SK-N-SH (cell line): ENCODE data around the gene ROR2. TPM values are rescaled to one million over a fixed set of nuclear protein-coding genes. Genes with fewer than 3 reads are reported as not detected.

Source experiments
- CTCF ChIA-PET: fragments of 300-600, 350-600 bp; formaldehyde crosslinking; extraction: SDS; loops from one replicate; lab custom pipeline; 2021; lab: Yijun Ruan, JAX
- POLR2A ChIA-PET: fragments of 350-600 bp; sonication (Branson Sonifier 250); formaldehyde crosslinking; extraction: SDS; loops from one replicate; lab custom pipeline; 2020; ENCODE audit warnings: antibody characterized with exemption, inconsistent platforms; lab: Yijun Ruan, JAX
- DNase-seq: peaks from one replicate; pipeline ENCODE4 v3.0.0; 2012
- H2AFZ ChIP-seq: fragments of 200-600 bp; sonication (generic); 2 replicates; pipeline ENCODE4 v1.8.1; 2016; ENCODE audit warnings: antibody characterized with exemption, mild to moderate bottlenecking, low read depth
- H3F3A ChIP-seq: fragments of 200-600 bp; sonication (generic); replicated peaks from 2 replicates; pipeline ENCODE3; 2016; ENCODE audit warnings: antibody characterized with exemption, mild to moderate bottlenecking; ENCODE audit not compliant: insufficient read depth
- H3K27ac ChIP-seq, 2 experiments: fragments of 200-500 bp in 1 of 2; fragments of 200-600 bp in 1 of 2; sonication (Bioruptor generic) in 1 of 2; sonication (generic), shearing (Covaris generic) in 1 of 2; 2 replicates each; pipeline versions ENCODE4 v1.5.1 to v1.6.1; 2014 to 2016; ENCODE audit warnings: low read depth in 2 of 2, inconsistent platforms in 1 of 2, low read length in 1 of 2, mild to moderate bottlenecking in 1 of 2, mixed read lengths in 1 of 2
- H3K27me3 ChIP-seq: fragments of 200-600 bp; sonication (generic), shearing (Covaris generic); 2 replicates; pipeline ENCODE4 v1.6.1; 2016; ENCODE audit warnings: mixed run types; ENCODE audit not compliant: insufficient read depth
- H3K36me3 ChIP-seq, 2 experiments: fragments of 200-500 bp in 1 of 2; fragments of 200-600 bp in 1 of 2; sonication (Bioruptor generic) in 1 of 2; sonication (generic) in 1 of 2; replicated peaks in 1 of 2; 2 replicates each; pipeline versions ENCODE3 to v1.5.1; 2014 to 2016; ENCODE audit warnings: low read length in 1 of 2, mild to moderate bottlenecking in 1 of 2; ENCODE audit not compliant: insufficient read depth in 2 of 2, control insufficient read depth in 1 of 2
- H3K4me1 ChIP-seq, 2 experiments: fragments of 200-500 bp in 1 of 2; fragments of 200-600 bp in 1 of 2; sonication (Bioruptor generic) in 1 of 2; sonication (generic), shearing (Covaris generic) in 1 of 2; 2 replicates each; pipeline versions ENCODE4 v1.5.1 to v1.6.1; 2014 to 2016; ENCODE audit warnings: low read depth in 1 of 2, low read length in 1 of 2, mixed run types in 1 of 2; ENCODE audit not compliant: insufficient read depth in 2 of 2, control insufficient read depth in 1 of 2
- H3K4me2 ChIP-seq: fragments of 200-600 bp; sonication (generic), shearing (Covaris generic); 2 replicates; pipeline ENCODE4 v1.6.1; 2017; ENCODE audit warnings: mixed run types
- H3K4me3 ChIP-seq, 2 experiments: fragments of 200-500 bp in 1 of 2; fragments of 200-600 bp in 1 of 2; sonication (Bioruptor generic) in 1 of 2; sonication (generic), shearing (Covaris generic) in 1 of 2; 2 replicates each; pipeline versions ENCODE4 v1.5.1 to v1.8.1; 2014 to 2016; ENCODE audit warnings: low read depth in 2 of 2, inconsistent platforms in 1 of 2, low read length in 1 of 2, mild to moderate bottlenecking in 1 of 2, mixed read lengths in 1 of 2, moderate library complexity in 1 of 2
- H3K79me2 ChIP-seq: fragments of 200-600 bp; sonication (generic); 2 replicates; pipeline ENCODE4 v1.8.1; 2017; ENCODE audit warnings: mild to moderate bottlenecking; ENCODE audit not compliant: insufficient read depth
- H3K9ac ChIP-seq: fragments of 200-600 bp; sonication (generic); 2 replicates; pipeline ENCODE4 v1.6.1; 2017; ENCODE audit warnings: mixed run types
- H3K9me2 ChIP-seq: fragments of 200-600 bp; sonication (generic); 2 replicates; pipeline ENCODE4 v1.6.1; 2017; ENCODE audit warnings: mixed run types
- H3K9me3 ChIP-seq: fragments of 200-600 bp; sonication (generic); 2 replicates; pipeline ENCODE4 v1.6.1; 2017; ENCODE audit warnings: mixed run types, mild to moderate bottlenecking, moderate library complexity
- H4K20me1 ChIP-seq: fragments of 200-600 bp; sonication (generic); 2 replicates; pipeline ENCODE4 v1.6.1; 2017; ENCODE audit warnings: mild to moderate bottlenecking, mixed run types; ENCODE audit not compliant: insufficient read depth
- CTCF ChIP-seq: fragments of 200-600 bp; sonication (generic); IDR thresholded peaks from 2 replicates; pipeline ENCODE4 v1.6.1; 2017; ENCODE audit warnings: antibody characterized with exemption, mild to moderate bottlenecking, moderate library complexity
- ELF1 ChIP-seq: IDR thresholded peaks from 2 replicates; pipeline ENCODE4 v1.4.0; 2012
- EP300 ChIP-seq, 2 experiments: IDR thresholded peaks; 2 replicates each; pipeline versions ENCODE4 v1.4.0 to v1.6.1; 2012; ENCODE audit warnings: borderline replicate concordance in 1 of 2, low read depth in 1 of 2, low read length in 1 of 2
- EZH2phosphoT487 ChIP-seq: fragments of 200-600 bp; sonication (generic); IDR thresholded peaks from 2 replicates; pipeline ENCODE4 v1.6.1; 2017; ENCODE audit warnings: low read depth, mixed run types, mild to moderate bottlenecking, antibody characterized with exemption, moderate library complexity, borderline replicate concordance
- FOXJ3 ChIP-seq: sonication (generic); formaldehyde crosslinking; IDR thresholded peaks from 2 replicates; pipeline ENCODE4 v1.5.1; 2020; ENCODE audit warnings: mild to moderate bottlenecking, missing genetic modification reagents
- GABPA ChIP-seq: IDR thresholded peaks from 2 replicates; pipeline ENCODE4 v1.4.0; 2012; ENCODE audit warnings: low read depth, mild to moderate bottlenecking
- JUND ChIP-seq: IDR thresholded peaks from 2 replicates; pipeline ENCODE4 v1.4.0; 2012
- MAX ChIP-seq: IDR thresholded peaks from 2 replicates; pipeline ENCODE4 v1.4.0; 2012; ENCODE audit warnings: low read depth
- NFIC ChIP-seq: IDR thresholded peaks from 2 replicates; pipeline ENCODE4 v1.4.0; 2012; ENCODE audit warnings: borderline replicate concordance
- PBX3 ChIP-seq: IDR thresholded peaks from 2 replicates; pipeline ENCODE4; 2012
- POLR2AphosphoS5 ChIP-seq: IDR thresholded peaks from 2 replicates; pipeline ENCODE4 v1.6.1; 2012; ENCODE audit warnings: low read depth, low read length
- RCOR1 ChIP-seq: fragments of 150-350 bp; IDR thresholded peaks from 2 replicates; pipeline ENCODE4 v1.6.1; 2017; ENCODE audit warnings: antibody characterized with exemption, low read length
- RFX5 ChIP-seq: IDR thresholded peaks from 2 replicates; pipeline ENCODE4 v1.6.1; 2012; ENCODE audit warnings: mild to moderate bottlenecking, improper control_type of control experiment, low read length
- RXRA ChIP-seq: IDR thresholded peaks from 2 replicates; pipeline ENCODE4 v1.4.0; 2012; ENCODE audit warnings: low read depth, mild to moderate bottlenecking, borderline replicate concordance
- SMC3 ChIP-seq: IDR thresholded peaks from 2 replicates; pipeline ENCODE4 v1.6.1; 2012; ENCODE audit warnings: low read depth, low read length, improper control_type of control experiment
- TAF1 ChIP-seq: IDR thresholded peaks from 2 replicates; pipeline ENCODE4 v1.6.1; 2012; ENCODE audit warnings: low read depth, mild to moderate bottlenecking, low read length, moderate library complexity, borderline replicate concordance
- USF1 ChIP-seq: IDR thresholded peaks from 2 replicates; pipeline ENCODE4 v1.4.0; 2012; ENCODE audit warnings: low read depth, borderline replicate concordance
- USF2 ChIP-seq: fragments of 150-350 bp; IDR thresholded peaks from 2 replicates; pipeline ENCODE4 v1.6.1; 2017; ENCODE audit warnings: antibody characterized with exemption, low read length, low read depth, borderline replicate concordance
- YY1 ChIP-seq: IDR thresholded peaks from 2 replicates; pipeline ENCODE4 v1.4.0; 2012; ENCODE audit warnings: low read depth, mild to moderate bottlenecking
- ZBTB33 ChIP-seq: IDR thresholded peaks from 2 replicates; pipeline ENCODE4 v1.4.0; 2012; ENCODE audit warnings: low read depth, borderline replicate concordance
- WGBS: methylation state at CpG from one replicate; pipeline ENCODE4 v1.1.6; 2017; ENCODE audit warnings: low lambda C conversion rate; 5-methylcytosine and 5-hydroxymethylcytosine counted together
- polyA plus RNA-seq, 3 experiments: library from polyadenylated mRNA; depleted of rRNA; stranded (reverse); fragments of >200 nt; gene quantifications; 2 replicates each; pipeline ENCODE4 v1.2.3, GENCODE V29; 2012

The ROR2 gene
- polyA plus RNA-seq, 1 of the 3 experiments (the other 2 are of a cell fraction): 0.43 TPM

GRCh38 chr9:91817493-91818224 is 132.4 kb downstream of the ROR2 start:
- Histone ChIP-seq H4K20me1 (no peaks in the 10 kb centered on the region), H3K9me2 (no peaks in the 10 kb centered on the region), H3F3A (no peaks in the 10 kb centered on the region), H2AFZ (no peak overlapping the region), H3K36me3 (no peaks in the 10 kb centered on the region), H3K27ac (no peak overlapping the region; a peak in 1 of 4 replicates), H3K4me2 (no peak overlapping the region), H3K9ac (no peak overlapping the region), H3K4me1 (peaks cover 0 to 23% of the 10 kb centered on the region in 2 experiments; a peak in 1 of 4 replicates), H3K27me3 (no peaks in the 10 kb centered on the region), H3K9me3 (no peaks in the 10 kb centered on the region), H3K79me2 (no peaks in the 10 kb centered on the region), H3K4me3 (no peak overlapping the region)
- no peak for DNase-seq
- 55% methylated on average over 18 of the region's 20 CpGs for WGBS
- POLR2A ChIA-PET: no interaction called here
- TF ChIP-seq FOXJ3 (CRISPR knock-in tag) (no peak), EP300 (IDR thresholded peaks at IDR 0.05; ENCODE audit: borderline replicate concordance in 1 of 2, low read depth in 1 of 2, low read length in 1 of 2) (no peak), EZH2phosphoT487 (no peak), NFIC (no peak), RXRA (no peak), RCOR1 (no peak), MAX (no peak), USF2 (no peak), JUND (no peak), RFX5 (no peak), ELF1 (no peak), ZBTB33 (no peak)
- CTCF ChIA-PET: interaction anchor here (1.7 kb wide), 1 partner anchor 132 kb away, joined by 5 read pairs; the partner anchor contains the start of gene ROR2

- CTCF ChIA-PET: interaction anchor here (1.7 kb wide), 1 partner anchor 133 kb away, joined by 5 read pairs; the partner anchor contains the start of gene ROR2
- Histone ChIP-seq H3K27ac (no peak overlapping the region), H3K79me2 (no peaks in the 10 kb centered on the region), H3K9me2 (no peaks in the 10 kb centered on the region), H3K4me3 (no peak overlapping the region), H3K9me3 (no peaks in the 10 kb centered on the region), H3F3A (no peaks in the 10 kb centered on the region), H3K4me1 (peaks cover 0 to 23% of the 10 kb centered on the region in 2 experiments; a peak in 1 of 4 replicates), H2AFZ (no peak overlapping the region), H3K9ac (no peak overlapping the region), H3K4me2 (no peak overlapping the region), H4K20me1 (no peaks in the 10 kb centered on the region), H3K36me3 (no peaks in the 10 kb centered on the region), H3K27me3 (no peaks in the 10 kb centered on the region)
- 61% methylated on average over 8 of the region's 8 CpGs for WGBS
- POLR2A ChIA-PET: no interaction called here
- DNase-seq: no peak
- TF ChIP-seq SMC3 (no peak), YY1 (no peak), USF1 (no peak), MAX (no peak), FOXJ3 (CRISPR knock-in tag) (no peak), PBX3 (no peak), RCOR1 (no peak), TAF1 (no peak), CTCF (no peak), POLR2AphosphoS5 (no peak), GABPA (no peak)
These were observed 132.9 kb downstream of the ROR2 start for GRCh38 chr9:91817106-91817492.
